ENCODE data around the gene OR8D2. TPM values are rescaled to one million over a fixed set of nuclear protein-coding genes. Genes with fewer than 3 reads are reported as not detected.
"Not testable (repeated sequence)": the region's sequence is repeated elsewhere in the genome, so short reads cannot be mapped to it uniquely, and the experiment has no call there.

OR8D2 gene
- total RNA-seq, 1 donor from 2014 or later, result not detected

DNA sequence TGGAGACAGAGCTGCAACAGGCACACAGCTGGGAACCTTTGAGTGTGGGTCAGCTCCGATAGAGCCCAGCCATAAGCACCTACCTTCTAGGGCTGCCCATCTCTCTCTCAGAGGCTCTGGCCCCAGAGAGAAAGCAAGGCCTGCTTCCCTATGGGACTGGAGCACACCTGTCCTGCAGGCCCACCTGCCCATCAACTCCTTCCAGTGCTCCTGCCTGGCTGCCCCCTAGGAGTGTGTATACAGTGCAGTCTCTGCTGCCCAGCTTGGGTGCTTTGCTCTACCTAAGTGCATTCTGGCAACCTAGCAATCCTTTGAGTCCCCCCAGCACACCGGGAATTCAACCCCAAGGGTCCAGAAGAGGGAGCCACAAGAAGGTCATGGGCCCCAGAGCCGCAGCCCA lies 42.8 kb downstream of the OR8D2 start:
- H3K36me3 Mint-ChIP-seq (ENCODE audit: low read depth), result no peaks in the 10 kb centered on the region
- intact Hi-C loops (cut with micrococcal nuclease), result no loop called here
- CTCF ChIA-PET, result no interaction called here

DNA sequence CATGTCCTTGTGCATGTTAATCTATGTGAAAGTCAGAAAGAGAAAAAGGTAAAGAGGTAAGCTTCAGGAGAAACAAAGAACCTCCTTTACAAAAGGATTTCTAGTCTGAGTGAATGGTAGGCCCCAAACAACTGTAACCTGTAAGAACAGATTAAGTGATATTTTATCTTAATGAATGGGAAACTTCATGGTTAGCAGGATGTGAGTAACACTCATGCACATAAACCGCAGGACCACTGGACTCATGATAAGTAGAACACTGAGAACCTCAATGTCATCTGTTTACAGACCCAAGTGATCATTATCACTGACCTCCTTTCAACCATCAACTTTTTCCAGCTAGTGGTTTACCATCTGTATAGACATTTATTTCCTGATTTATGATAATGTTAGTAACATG lies 43.9 kb downstream of the OR8D2 start:
- DNase-seq (no peak), ATAC-seq (ENCODE audit: low read depth) (no peak)
- CTCF ChIA-PET, result no interaction called here
- H3K4me1 Mint-ChIP-seq, result no peaks in the 10 kb centered on the region
- POLR2A ChIA-PET, result no interaction called here
- intact Hi-C loops (cut with micrococcal nuclease), result no loop called here
- peaks cover 1% of the 10 kb centered on the region for H3K9me3 Mint-ChIP-seq
- H3K36me3 Mint-ChIP-seq (ENCODE audit: low read depth), result no peaks in the 10 kb centered on the region
- TF ChIP-seq, protein P1, sequence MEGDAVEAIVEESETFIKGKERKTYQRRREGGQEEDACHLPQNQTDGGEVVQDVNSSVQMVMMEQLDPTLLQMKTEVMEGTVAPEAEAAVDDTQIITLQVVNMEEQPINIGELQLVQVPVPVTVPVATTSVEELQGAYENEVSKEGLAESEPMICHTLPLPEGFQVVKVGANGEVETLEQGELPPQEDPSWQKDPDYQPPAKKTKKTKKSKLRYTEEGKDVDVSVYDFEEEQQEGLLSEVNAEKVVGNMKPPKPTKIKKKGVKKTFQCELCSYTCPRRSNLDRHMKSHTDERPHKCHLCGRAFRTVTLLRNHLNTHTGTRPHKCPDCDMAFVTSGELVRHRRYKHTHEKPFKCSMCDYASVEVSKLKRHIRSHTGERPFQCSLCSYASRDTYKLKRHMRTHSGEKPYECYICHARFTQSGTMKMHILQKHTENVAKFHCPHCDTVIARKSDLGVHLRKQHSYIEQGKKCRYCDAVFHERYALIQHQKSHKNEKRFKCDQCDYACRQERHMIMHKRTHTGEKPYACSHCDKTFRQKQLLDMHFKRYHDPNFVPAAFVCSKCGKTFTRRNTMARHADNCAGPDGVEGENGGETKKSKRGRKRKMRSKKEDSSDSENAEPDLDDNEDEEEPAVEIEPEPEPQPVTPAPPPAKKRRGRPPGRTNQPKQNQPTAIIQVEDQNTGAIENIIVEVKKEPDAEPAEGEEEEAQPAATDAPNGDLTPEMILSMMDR (IDR thresholded peaks at IDR 0.05), result no peak
- no peak overlapping the region for H3K27ac Mint-ChIP-seq
- no peak overlapping the region for H3K4me3 Mint-ChIP-seq
- H3K27me3 Mint-ChIP-seq, result peaks cover 3% of the 10 kb centered on the region

More for the DNA sequence above, 42.8 kb downstream of the OR8D2 start:
- POLR2A ChIA-PET, result no interaction called here
- DNase-seq, result no peak
- no peaks in the 10 kb centered on the region for H3K4me1 Mint-ChIP-seq
- H3K4me3 Mint-ChIP-seq, result no peak overlapping the region
- TF ChIP-seq, protein P1 (IDR thresholded peaks at IDR 0.05), result no peak
- H3K27me3 Mint-ChIP-seq, result peaks cover 3% of the 10 kb centered on the region
- H3K9me3 Mint-ChIP-seq, result peaks cover 6% of the 10 kb centered on the region
- H3K27ac Mint-ChIP-seq, result no peak overlapping the region
- ATAC-seq (ENCODE audit: low read depth), result no peak

DNA sequence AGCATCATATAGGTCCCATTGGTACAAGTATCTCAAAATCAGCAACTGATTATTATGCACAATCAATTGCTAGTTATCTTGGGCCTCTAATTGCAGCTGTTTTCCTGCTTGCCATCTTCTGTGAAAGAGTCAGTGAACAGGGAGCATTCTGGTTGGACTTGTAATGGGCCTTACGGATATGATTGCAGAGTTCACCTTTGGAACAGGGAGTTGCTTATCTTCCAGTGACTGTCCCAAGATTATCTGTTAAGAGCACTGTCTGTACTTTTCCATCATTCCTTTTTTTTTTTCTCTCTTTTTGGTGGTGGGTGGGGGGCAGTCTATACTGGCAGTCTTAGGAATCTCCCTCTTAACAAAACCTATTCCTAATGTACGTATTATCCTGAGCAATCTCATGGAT lies 46.0 kb downstream of the OR8D2 start:
- ATAC-seq (ENCODE audit: low read depth) (no peak), DNase-seq (no peak)
- TF ChIP-seq, protein P1 (IDR thresholded peaks at IDR 0.05), result no peak
- Mint-ChIP-seq H3K4me3 (no peak overlapping the region), H3K36me3 (ENCODE audit: low read depth) (no peaks in the 10 kb centered on the region), H3K9me3 (no peaks in the 10 kb centered on the region), H3K4me1 (no peaks in the 10 kb centered on the region), H3K27me3 (peaks cover 5% of the 10 kb centered on the region), H3K27ac (no peak overlapping the region)
- intact Hi-C loops (cut with micrococcal nuclease), result no loop called here
- CTCF ChIA-PET, result no interaction called here
- POLR2A ChIA-PET, result no interaction called here

DNA sequence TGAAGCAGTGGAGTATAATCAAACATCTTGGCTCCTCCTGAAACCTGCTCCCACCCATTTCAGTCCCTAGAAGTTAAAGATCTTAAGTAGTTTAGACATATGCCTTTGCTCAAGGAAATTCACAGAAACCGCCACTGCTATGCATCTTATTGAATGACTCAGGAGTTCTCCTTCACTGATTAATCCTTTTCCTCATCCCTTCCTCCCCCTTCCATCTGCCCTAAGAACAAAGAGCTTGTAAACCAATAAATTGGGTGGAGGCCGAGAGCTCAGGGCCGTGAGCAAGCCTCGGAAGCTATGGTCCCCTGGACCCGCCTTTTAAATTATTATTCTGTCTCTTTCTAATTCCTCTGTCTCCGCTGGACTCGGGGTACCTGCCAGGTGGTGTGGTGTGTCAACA lies 49.1 kb downstream of the OR8D2 start:
- CTCF ChIA-PET; H3K36me3 Mint-ChIP-seq (ENCODE audit: low read depth); POLR2A ChIA-PET; H3K4me1 Mint-ChIP-seq; DNase-seq; H3K27me3 Mint-ChIP-seq; H3K9me3 Mint-ChIP-seq; ATAC-seq (ENCODE audit: low read depth); H3K4me3 Mint-ChIP-seq; H3K27ac Mint-ChIP-seq; intact Hi-C loops (cut with micrococcal nuclease): not testable (repeated sequence)

Other genes with a start within 250 kb of the OR8D2 start
- gene VWA5A, start 204.7 kb downstream of the OR8D2 start, total RNA-seq, result 1.5 and 2.1 TPM in 2 replicates
- not detected in 2 replicates for gene OR10D3, start 136.9 kb downstream of the OR8D2 start, total RNA-seq
- not detected in 2 replicates for gene OR8G1, start 79.1 kb downstream of the OR8D2 start, total RNA-seq
- gene OR8G5, start 63.8 kb downstream of the OR8D2 start, total RNA-seq, result not detected in 2 replicates
- gene OR8D1, start 6.2 kb downstream of the OR8D2 start, total RNA-seq, result not detected in 2 replicates
- gene OR8B2, start 64.3 kb upstream of the OR8D2 start, total RNA-seq, result not detected in 2 replicates
- not detected in 2 replicates for gene OR8B3, start 78.8 kb upstream of the OR8D2 start, total RNA-seq
- gene OR8B4, start 104.7 kb upstream of the OR8D2 start, total RNA-seq, result not detected in 2 replicates
- gene OR8B8, start 125.5 kb upstream of the OR8D2 start, total RNA-seq, result not detected in 2 replicates
- not detected in 2 replicates for gene OR8B12, start 223.5 kb upstream of the OR8D2 start, total RNA-seq
- not detected in 2 replicates for gene OR8A1, start 249.8 kb upstream of the OR8D2 start, total RNA-seq

Measured in activated B cell treated with CpG ODN at 0.5 μM for 24 hours (primary cell).